SK-N-SH (cell line): ENCODE results near the gene C2orf92. TPM values are rescaled to one million over a fixed set of nuclear protein-coding genes. Genes with fewer than 3 reads are reported as not detected.
"Not testable (repeated sequence)": the region's sequence is repeated elsewhere in the genome, so short reads cannot be mapped to it uniquely, and the experiment has no call there.

ENCODE experiments used
- CTCF ChIA-PET: fragments of 300-600, 350-600 bp; formaldehyde crosslinking; extraction: SDS; loops from one replicate; lab custom pipeline; 2021; lab: Yijun Ruan, JAX
- POLR2A ChIA-PET: fragments of 350-600 bp; sonication (Branson Sonifier 250); formaldehyde crosslinking; extraction: SDS; loops from one replicate; lab custom pipeline; 2020; ENCODE audit warnings: antibody characterized with exemption, inconsistent platforms; lab: Yijun Ruan, JAX
- DNase-seq: peaks from one replicate; pipeline ENCODE4 v3.0.0; 2012
- H2AFZ ChIP-seq: fragments of 200-600 bp; sonication (generic); 2 replicates; pipeline ENCODE4 v1.8.1; 2016; ENCODE audit warnings: antibody characterized with exemption, mild to moderate bottlenecking, low read depth
- H3F3A ChIP-seq: fragments of 200-600 bp; sonication (generic); replicated peaks from 2 replicates; pipeline ENCODE3; 2016; ENCODE audit warnings: antibody characterized with exemption, mild to moderate bottlenecking; ENCODE audit not compliant: insufficient read depth
- H3K27ac ChIP-seq, 2 experiments: fragments of 200-500 bp in 1 of 2; fragments of 200-600 bp in 1 of 2; sonication (Bioruptor generic) in 1 of 2; sonication (generic), shearing (Covaris generic) in 1 of 2; 2 replicates each; pipeline versions ENCODE4 v1.5.1 to v1.6.1; 2014 to 2016; ENCODE audit warnings: low read depth in 2 of 2, inconsistent platforms in 1 of 2, low read length in 1 of 2, mild to moderate bottlenecking in 1 of 2, mixed read lengths in 1 of 2
- H3K27me3 ChIP-seq: fragments of 200-600 bp; sonication (generic), shearing (Covaris generic); 2 replicates; pipeline ENCODE4 v1.6.1; 2016; ENCODE audit warnings: mixed run types; ENCODE audit not compliant: insufficient read depth
- H3K36me3 ChIP-seq, 2 experiments: fragments of 200-500 bp in 1 of 2; fragments of 200-600 bp in 1 of 2; sonication (Bioruptor generic) in 1 of 2; sonication (generic) in 1 of 2; replicated peaks in 1 of 2; 2 replicates each; pipeline versions ENCODE3 to v1.5.1; 2014 to 2016; ENCODE audit warnings: low read length in 1 of 2, mild to moderate bottlenecking in 1 of 2; ENCODE audit not compliant: insufficient read depth in 2 of 2, control insufficient read depth in 1 of 2
- H3K4me1 ChIP-seq, 2 experiments: fragments of 200-500 bp in 1 of 2; fragments of 200-600 bp in 1 of 2; sonication (Bioruptor generic) in 1 of 2; sonication (generic), shearing (Covaris generic) in 1 of 2; 2 replicates each; pipeline versions ENCODE4 v1.5.1 to v1.6.1; 2014 to 2016; ENCODE audit warnings: low read depth in 1 of 2, low read length in 1 of 2, mixed run types in 1 of 2; ENCODE audit not compliant: insufficient read depth in 2 of 2, control insufficient read depth in 1 of 2
- H3K4me2 ChIP-seq: fragments of 200-600 bp; sonication (generic), shearing (Covaris generic); 2 replicates; pipeline ENCODE4 v1.6.1; 2017; ENCODE audit warnings: mixed run types
- H3K4me3 ChIP-seq, 2 experiments: fragments of 200-500 bp in 1 of 2; fragments of 200-600 bp in 1 of 2; sonication (Bioruptor generic) in 1 of 2; sonication (generic), shearing (Covaris generic) in 1 of 2; 2 replicates each; pipeline versions ENCODE4 v1.5.1 to v1.8.1; 2014 to 2016; ENCODE audit warnings: low read depth in 2 of 2, inconsistent platforms in 1 of 2, low read length in 1 of 2, mild to moderate bottlenecking in 1 of 2, mixed read lengths in 1 of 2, moderate library complexity in 1 of 2
- H3K79me2 ChIP-seq: fragments of 200-600 bp; sonication (generic); 2 replicates; pipeline ENCODE4 v1.8.1; 2017; ENCODE audit warnings: mild to moderate bottlenecking; ENCODE audit not compliant: insufficient read depth
- H3K9ac ChIP-seq: fragments of 200-600 bp; sonication (generic); 2 replicates; pipeline ENCODE4 v1.6.1; 2017; ENCODE audit warnings: mixed run types
- H3K9me2 ChIP-seq: fragments of 200-600 bp; sonication (generic); 2 replicates; pipeline ENCODE4 v1.6.1; 2017; ENCODE audit warnings: mixed run types
- H3K9me3 ChIP-seq: fragments of 200-600 bp; sonication (generic); 2 replicates; pipeline ENCODE4 v1.6.1; 2017; ENCODE audit warnings: mixed run types, mild to moderate bottlenecking, moderate library complexity
- H4K20me1 ChIP-seq: fragments of 200-600 bp; sonication (generic); 2 replicates; pipeline ENCODE4 v1.6.1; 2017; ENCODE audit warnings: mild to moderate bottlenecking, mixed run types; ENCODE audit not compliant: insufficient read depth
- CTCF ChIP-seq: fragments of 200-600 bp; sonication (generic); IDR thresholded peaks from 2 replicates; pipeline ENCODE4 v1.6.1; 2017; ENCODE audit warnings: antibody characterized with exemption, mild to moderate bottlenecking, moderate library complexity
- ELF1 ChIP-seq: IDR thresholded peaks from 2 replicates; pipeline ENCODE4 v1.4.0; 2012
- GATA2 ChIP-seq: sonication (generic); formaldehyde crosslinking; IDR thresholded peaks from 2 replicates; pipeline ENCODE4 v1.5.0; 2020; ENCODE audit warnings: mild to moderate bottlenecking, missing genetic modification reagents
- IRF3 ChIP-seq: fragments of 150-350 bp; IDR thresholded peaks from 2 replicates; pipeline ENCODE4 v1.6.1; 2016; ENCODE audit warnings: mild to moderate bottlenecking, low read depth, low read length
- JUND ChIP-seq: IDR thresholded peaks from 2 replicates; pipeline ENCODE4 v1.4.0; 2012
- NFIC ChIP-seq: IDR thresholded peaks from 2 replicates; pipeline ENCODE4 v1.4.0; 2012; ENCODE audit warnings: borderline replicate concordance
- NRF1 ChIP-seq: IDR thresholded peaks from 2 replicates; pipeline ENCODE4 v1.6.1; 2012; ENCODE audit warnings: low read depth, mild to moderate bottlenecking, low read length
- POLR2AphosphoS5 ChIP-seq: IDR thresholded peaks from 2 replicates; pipeline ENCODE4 v1.6.1; 2012; ENCODE audit warnings: low read depth, low read length
- RXRA ChIP-seq: IDR thresholded peaks from 2 replicates; pipeline ENCODE4 v1.4.0; 2012; ENCODE audit warnings: low read depth, mild to moderate bottlenecking, borderline replicate concordance
- TAF1 ChIP-seq: IDR thresholded peaks from 2 replicates; pipeline ENCODE4 v1.6.1; 2012; ENCODE audit warnings: low read depth, mild to moderate bottlenecking, low read length, moderate library complexity, borderline replicate concordance
- TEAD4 ChIP-seq: IDR thresholded peaks from 2 replicates; pipeline ENCODE4 v1.4.0; 2012; ENCODE audit warnings: mild to moderate bottlenecking, borderline replicate concordance; ENCODE audit not compliant: insufficient read depth
- USF1 ChIP-seq: IDR thresholded peaks from 2 replicates; pipeline ENCODE4 v1.4.0; 2012; ENCODE audit warnings: low read depth, borderline replicate concordance
- USF2 ChIP-seq: fragments of 150-350 bp; IDR thresholded peaks from 2 replicates; pipeline ENCODE4 v1.6.1; 2017; ENCODE audit warnings: antibody characterized with exemption, low read length, low read depth, borderline replicate concordance
- WGBS: methylation state at CpG from one replicate; pipeline ENCODE4 v1.1.6; 2017; ENCODE audit warnings: low lambda C conversion rate; 5-methylcytosine and 5-hydroxymethylcytosine counted together
- polyA plus RNA-seq, 3 experiments: library from polyadenylated mRNA; depleted of rRNA; stranded (reverse); fragments of >200 nt; gene quantifications; 2 replicates each; pipeline ENCODE4 v1.2.3, GENCODE V29; 2012
- TF ChIP-seq, protein P1 (sequence below): IDR thresholded peaks from 2 replicates; pipeline ENCODE4 v1.6.1; 2012; ENCODE audit warnings: mild to moderate bottlenecking, low read depth, low read length, moderate library complexity

C2orf92 gene
- polyA plus RNA-seq, 1 of the 3 experiments (the other 2 are of a cell fraction), result 3.1 TPM

DNA sequence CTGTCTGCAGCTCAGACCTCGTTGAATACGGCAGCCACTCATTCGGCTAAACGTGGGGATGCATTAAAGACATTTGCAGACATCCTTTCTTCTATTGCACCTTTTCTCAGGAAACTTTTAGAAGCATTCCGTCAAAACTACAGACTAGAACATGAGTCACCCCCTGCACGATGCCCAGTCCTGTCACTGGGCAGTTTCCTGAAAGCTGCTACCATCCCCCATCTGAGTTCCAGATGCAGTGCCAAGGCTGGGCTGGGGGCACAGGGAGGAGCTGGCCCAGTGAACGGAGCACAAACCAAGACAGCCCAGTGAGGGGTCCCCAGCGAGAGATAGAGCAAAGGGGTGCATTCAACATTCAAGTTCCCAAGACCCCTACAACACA, 43.5 kb upstream of the C2orf92 start:
- POLR2A ChIA-PET, CTCF ChIA-PET: not testable (repeated sequence)

DNA sequence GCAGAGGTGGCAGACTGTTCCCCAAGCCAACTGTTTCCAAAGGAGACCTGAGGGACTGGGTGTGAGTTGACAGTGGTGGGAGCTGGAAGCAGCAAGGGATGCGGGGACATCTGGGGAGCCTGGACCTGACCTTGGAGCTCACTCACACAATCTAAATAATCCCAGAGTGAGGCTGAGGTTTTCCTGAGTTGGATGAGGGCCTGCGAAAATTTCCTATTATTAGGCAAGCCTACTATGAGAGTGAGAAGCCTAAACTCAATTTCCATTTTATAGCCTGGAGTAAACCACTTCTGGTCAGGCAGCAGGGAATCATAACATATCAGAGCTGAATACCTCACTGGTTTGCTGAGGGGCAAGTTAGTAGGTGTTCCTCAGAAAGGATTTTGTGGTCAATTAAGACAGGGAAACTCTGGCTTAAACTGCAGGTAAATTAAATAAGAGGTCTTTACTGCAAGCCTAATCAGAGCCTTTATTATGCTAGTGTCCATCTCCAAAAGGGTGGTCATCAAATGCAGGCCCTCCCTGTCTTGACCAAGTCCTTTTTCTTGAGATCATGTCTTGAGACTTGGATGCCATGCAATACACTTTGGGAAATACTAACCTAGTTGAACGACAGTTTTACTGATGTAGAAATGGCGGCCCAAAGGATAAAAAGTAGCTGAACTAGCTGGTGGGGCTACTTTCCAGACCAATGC, 25.3 kb upstream of the C2orf92 start:
- ChIA-PET POLR2A (no interaction called here), CTCF (interaction anchor here (0.7 to 1.5 kb wide), 3 partner anchors 53 to 54 kb away, joined by 3 to 4 read pairs (median 3); no protein-coding TSS in a partner anchor)
- Histone ChIP-seq H3K36me3 (peaks cover 21% of the 10 kb centered on the region in 2 experiments), H3K9me2 (no peaks in the 10 kb centered on the region), H3K4me2 (no peak overlapping the region), H3K9ac (no peak overlapping the region), H3K9me3 (no peaks in the 10 kb centered on the region), H4K20me1 (no peaks in the 10 kb centered on the region), H3K4me3 (no peak overlapping the region), H3K27ac (no peak overlapping the region), H3K4me1 (peaks cover 0 to 16% of the 10 kb centered on the region in 2 experiments; a peak in 2 of 4 replicates), H3K79me2 (peaks cover 18% of the 10 kb centered on the region), H3F3A (no peaks in the 10 kb centered on the region), H2AFZ (no peak overlapping the region), H3K27me3 (no peaks in the 10 kb centered on the region)
- no peak for DNase-seq
- 97% methylated on average over 4 of the region's 4 CpGs for WGBS
- TF ChIP-seq ELF1 (no peak), TAF1 (no peak), NRF1 (no peak), POLR2AphosphoS5 (no peak), RXRA (no peak), NFIC (no peak), CTCF (no peak), TEAD4 (no peak), JUND (no peak), USF2 (no peak), USF1 (no peak), GATA2 (CRISPR knock-in tag) (no peak), IRF3 (no peak)
- TF ChIP-seq, protein P1, sequence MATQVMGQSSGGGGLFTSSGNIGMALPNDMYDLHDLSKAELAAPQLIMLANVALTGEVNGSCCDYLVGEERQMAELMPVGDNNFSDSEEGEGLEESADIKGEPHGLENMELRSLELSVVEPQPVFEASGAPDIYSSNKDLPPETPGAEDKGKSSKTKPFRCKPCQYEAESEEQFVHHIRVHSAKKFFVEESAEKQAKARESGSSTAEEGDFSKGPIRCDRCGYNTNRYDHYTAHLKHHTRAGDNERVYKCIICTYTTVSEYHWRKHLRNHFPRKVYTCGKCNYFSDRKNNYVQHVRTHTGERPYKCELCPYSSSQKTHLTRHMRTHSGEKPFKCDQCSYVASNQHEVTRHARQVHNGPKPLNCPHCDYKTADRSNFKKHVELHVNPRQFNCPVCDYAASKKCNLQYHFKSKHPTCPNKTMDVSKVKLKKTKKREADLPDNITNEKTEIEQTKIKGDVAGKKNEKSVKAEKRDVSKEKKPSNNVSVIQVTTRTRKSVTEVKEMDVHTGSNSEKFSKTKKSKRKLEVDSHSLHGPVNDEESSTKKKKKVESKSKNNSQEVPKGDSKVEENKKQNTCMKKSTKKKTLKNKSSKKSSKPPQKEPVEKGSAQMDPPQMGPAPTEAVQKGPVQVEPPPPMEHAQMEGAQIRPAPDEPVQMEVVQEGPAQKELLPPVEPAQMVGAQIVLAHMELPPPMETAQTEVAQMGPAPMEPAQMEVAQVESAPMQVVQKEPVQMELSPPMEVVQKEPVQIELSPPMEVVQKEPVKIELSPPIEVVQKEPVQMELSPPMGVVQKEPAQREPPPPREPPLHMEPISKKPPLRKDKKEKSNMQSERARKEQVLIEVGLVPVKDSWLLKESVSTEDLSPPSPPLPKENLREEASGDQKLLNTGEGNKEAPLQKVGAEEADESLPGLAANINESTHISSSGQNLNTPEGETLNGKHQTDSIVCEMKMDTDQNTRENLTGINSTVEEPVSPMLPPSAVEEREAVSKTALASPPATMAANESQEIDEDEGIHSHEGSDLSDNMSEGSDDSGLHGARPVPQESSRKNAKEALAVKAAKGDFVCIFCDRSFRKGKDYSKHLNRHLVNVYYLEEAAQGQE, result no peak

More for the DNA sequence above, 43.5 kb upstream of the C2orf92 start:
- H2AFZ ChIP-seq, H3K36me3 ChIP-seq, H3K27ac ChIP-seq, H3K4me1 ChIP-seq, H3F3A ChIP-seq, H3K4me2 ChIP-seq, DNase-seq, H3K9me3 ChIP-seq, H3K9me2 ChIP-seq, H3K4me3 ChIP-seq, H3K27me3 ChIP-seq, H3K79me2 ChIP-seq, H3K9ac ChIP-seq, H4K20me1 ChIP-seq: not testable (repeated sequence)
- WGBS, result 43% methylated on average over 6 of the region's 8 CpGs
